Adrenal gland (tissue), 5 donors: Measurements from ENCODE around the gene SUCLG2.

ENCODE experiments used
- POLR2A ChIP-seq, 2 donors: fragments of 450-650 bp; IDR thresholded peaks; one replicate each; pipeline ENCODE4 v1.6.1; 2017; ENCODE audit warnings: antibody characterized with exemption in 2 of 2, mild to moderate bottlenecking in 2 of 2, moderate library complexity in 1 of 2
- TF ChIP-seq, protein P1 (sequence below), 6 experiments: fragments of 450-650 bp in 4 of 6; fragments of 200-600 bp in 2 of 6; sonication (generic) in 1 of 6; IDR thresholded peaks; 1 replicate in 5 of 6; 2 replicates in 1 of 6; pipeline versions ENCODE4 v1.5.1 to v1.8.0; 2016 to 2021; ENCODE audit warnings: antibody characterized with exemption in 6 of 6, mild to moderate bottlenecking in 2 of 6, moderate library complexity in 1 of 6
- donor health status: DM: no; HTN: no; CAD: no.

DNA sequence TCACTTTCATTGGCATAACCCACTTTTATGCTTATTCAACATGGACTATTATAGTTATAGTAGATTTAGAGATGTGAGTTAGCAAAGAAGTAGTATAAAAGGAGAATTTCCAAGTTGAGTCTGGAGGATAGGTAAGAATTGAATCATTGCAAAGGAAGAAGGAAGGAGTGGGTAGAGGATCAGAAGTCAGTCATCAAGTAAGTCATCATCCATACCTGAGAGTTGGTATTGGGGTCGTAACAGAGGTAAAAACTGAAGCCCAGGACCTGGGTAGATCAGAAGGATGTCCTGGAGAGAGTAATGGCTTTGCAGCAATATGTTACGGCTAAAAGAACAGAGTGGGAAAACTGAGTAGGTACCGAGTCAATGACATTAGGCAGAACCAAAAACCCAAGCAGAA is 265.7 kb downstream of the SUCLG2 start:
- TF ChIP-seq, protein P1, sequence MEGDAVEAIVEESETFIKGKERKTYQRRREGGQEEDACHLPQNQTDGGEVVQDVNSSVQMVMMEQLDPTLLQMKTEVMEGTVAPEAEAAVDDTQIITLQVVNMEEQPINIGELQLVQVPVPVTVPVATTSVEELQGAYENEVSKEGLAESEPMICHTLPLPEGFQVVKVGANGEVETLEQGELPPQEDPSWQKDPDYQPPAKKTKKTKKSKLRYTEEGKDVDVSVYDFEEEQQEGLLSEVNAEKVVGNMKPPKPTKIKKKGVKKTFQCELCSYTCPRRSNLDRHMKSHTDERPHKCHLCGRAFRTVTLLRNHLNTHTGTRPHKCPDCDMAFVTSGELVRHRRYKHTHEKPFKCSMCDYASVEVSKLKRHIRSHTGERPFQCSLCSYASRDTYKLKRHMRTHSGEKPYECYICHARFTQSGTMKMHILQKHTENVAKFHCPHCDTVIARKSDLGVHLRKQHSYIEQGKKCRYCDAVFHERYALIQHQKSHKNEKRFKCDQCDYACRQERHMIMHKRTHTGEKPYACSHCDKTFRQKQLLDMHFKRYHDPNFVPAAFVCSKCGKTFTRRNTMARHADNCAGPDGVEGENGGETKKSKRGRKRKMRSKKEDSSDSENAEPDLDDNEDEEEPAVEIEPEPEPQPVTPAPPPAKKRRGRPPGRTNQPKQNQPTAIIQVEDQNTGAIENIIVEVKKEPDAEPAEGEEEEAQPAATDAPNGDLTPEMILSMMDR (IDR thresholded peaks at IDR 0.05): no peak
- no peak for TF ChIP-seq POLR2A (IDR thresholded peaks at IDR 0.05)
